Muscle of leg (tissue), 16 donors: ENCODE results near the gene MRGPRD. TPM values are rescaled to one million over a fixed set of nuclear protein-coding genes. Genes with fewer than 3 reads are reported as not detected.
A peak's percentile ranks its signal among the peaks of the same experiment; 100 is the strongest.

Experiments used
- DNase-seq: peaks from one replicate; pipeline ENCODE4 v3.0.0; 2013
- H3K27ac ChIP-seq: one replicate; pipeline ENCODE4 v1.5.1; 2013; ENCODE audit warnings: mild to moderate bottlenecking, low read length, control low read depth
- H3K27me3 ChIP-seq: one replicate; pipeline ENCODE4 v1.6.1; 2013; ENCODE audit warnings: low read length; ENCODE audit not compliant: control insufficient read depth, insufficient read depth
- H3K36me3 ChIP-seq: one replicate; pipeline ENCODE4 v1.6.1; 2013; ENCODE audit warnings: low read length; ENCODE audit not compliant: control insufficient read depth, insufficient read depth
- H3K4me1 ChIP-seq: one replicate; pipeline ENCODE4 v1.6.1; 2013; ENCODE audit warnings: low read length; ENCODE audit not compliant: control insufficient read depth, insufficient read depth
- H3K4me3 ChIP-seq: one replicate; pipeline ENCODE4 v1.5.1; 2013; ENCODE audit warnings: low read length, control low read depth
- H3K9me3 ChIP-seq: replicated peaks from 2 replicates; pipeline ENCODE4 v1.6.1; 2013; ENCODE audit warnings: low read depth, low read length; ENCODE audit not compliant: control insufficient read depth
- WGBS: methylation state at CpG from one replicate; pipeline ENCODE4 v1.1.5; 2013; ENCODE audit warnings: missing lambda C conversion rate; ENCODE audit not compliant: insufficient coverage; 5-methylcytosine and 5-hydroxymethylcytosine counted together
- long read RNA-seq, 11 donors: transcript quantifications; one replicate each; lab custom pipeline, GENCODE V29; 2026
- polyA plus RNA-seq, 8 donors: library from polyadenylated mRNA; unstranded; fragments of 120-200 nt; gene quantifications; one replicate each; pipeline versions ENCODE4 v1.2.1 to v1.2.3, GENCODE V29; 2013; ENCODE audit warnings: inconsistent platforms in 1 of 8, low replicate concordance in 1 of 8; ENCODE audit not compliant: insufficient read length in 8 of 8, insufficient read depth in 1 of 8
- total RNA-seq: library from RNA; stranded (reverse); fragments of 120-200 nt; gene quantifications from one replicate; pipeline ENCODE4 v1.2.4, GENCODE V29; 2013

Gene MRGPRD
- total RNA-seq = not detected
- under 1 TPM in 3 of 8 donors, not detected in 5; 0.25 to 0.60 (median 0.27) TPM for polyA plus RNA-seq
- long read RNA-seq, donor 1, partial matches to known transcripts = 0 of 1 reads
- long read RNA-seq, donor 1, other reads (novel, unspliced or antisense) = 0 of 1 reads
- long read RNA-seq, donor 2 = 0 reads
- long read RNA-seq, donor 3 = 0 reads
- long read RNA-seq, donor 4 = 0 reads
- long read RNA-seq, donor 5, partial matches to known transcripts = 0 of 1 reads
- long read RNA-seq, donor 5, other reads (novel, unspliced or antisense) = 0 of 1 reads
- long read RNA-seq, donor 6 = 0 reads
- long read RNA-seq, donor 7 = 0 reads
- long read RNA-seq, donor 8 = 0 reads
- long read RNA-seq, donor 9 = 0 reads
- long read RNA-seq, donor 10 = 0 reads
- long read RNA-seq, donor 11, partial matches to known transcripts = 0 of 1 reads
- long read RNA-seq, donor 11, other reads (novel, unspliced or antisense) = 0 of 1 reads

- Histone ChIP-seq H3K9me3 (peaks cover 5% of the 10 kb centered on the region), H3K27ac (no peak within 1 kb of the TSS), H3K27me3 (peaks cover 2% of the 10 kb centered on the region), H3K36me3 (no peaks in the 10 kb centered on the region), H3K4me3 (no peak within 1 kb of the TSS), H3K4me1 (peaks cover 29% of the 10 kb centered on the region)
- no peak for DNase-seq
- 78% methylated on average over 8 of the region's 8 CpGs for WGBS
Measured at GRCh38 chr11:68980776-68981065, at the start of gene MRGPRD. TSS of gene MRGPRD (minus strand) at chr11:68980986. CDS start at chr11:68980986, 0 bp downstream.

GRCh38 chr11:69030301-69030700 is 49.5 kb upstream of the MRGPRD start:
- no peaks in the 10 kb centered on the region for H3K9me3 ChIP-seq
- H3K4me3 ChIP-seq = no peak overlapping the region
- H3K36me3 ChIP-seq = no peaks in the 10 kb centered on the region
- H3K27ac ChIP-seq = no peak overlapping the region
- peaks cover 16% of the 10 kb centered on the region for H3K4me1 ChIP-seq
- WGBS = 72% methylated on average over 2 of the region's 6 CpGs
- H3K27me3 ChIP-seq = peaks cover 2% of the 10 kb centered on the region
- no peak for DNase-seq

GRCh38 chr11:69027704-69028372 is 47.1 kb upstream of the MRGPRD start:
- Histone ChIP-seq H3K4me1 (no peaks in the 10 kb centered on the region), H3K4me3 (no peak overlapping the region), H3K36me3 (no peaks in the 10 kb centered on the region), H3K9me3 (no peaks in the 10 kb centered on the region), H3K27me3 (peaks cover 4% of the 10 kb centered on the region), H3K27ac (no peak overlapping the region)
- 21% methylated on average over 3 of the region's 9 CpGs for WGBS
- no peak for DNase-seq

GRCh38 chr11:69024509-69024908 is 43.7 kb upstream of the MRGPRD start:
- 72% methylated on average over 4 of the region's 6 CpGs for WGBS
- Histone ChIP-seq H3K4me1 (peaks cover 4% of the 10 kb centered on the region), H3K27ac (no peak overlapping the region), H3K4me3 (no peak overlapping the region), H3K36me3 (no peaks in the 10 kb centered on the region), H3K27me3 (peaks cover 2% of the 10 kb centered on the region), H3K9me3 (no peaks in the 10 kb centered on the region)
- no peak for DNase-seq

- 79% methylated on average over 3 of the region's 10 CpGs for WGBS
- DNase-seq = no peak
- H3K9me3 ChIP-seq = no peaks in the 10 kb centered on the region
Measured at GRCh38 chr11:69022260-69022659, 41.5 kb upstream of the MRGPRD start.

GRCh38 chr11:69018924-69019323 is 38.1 kb upstream of the MRGPRD start:
- Histone ChIP-seq H3K36me3 (no peaks in the 10 kb centered on the region), H3K4me3 (no peak overlapping the region), H3K27ac (no peak overlapping the region), H3K27me3 (peaks cover 10% of the 10 kb centered on the region), H3K9me3 (no peaks in the 10 kb centered on the region), H3K4me1 (peaks cover 19% of the 10 kb centered on the region)
- no peak for DNase-seq
- 67% methylated on average over 6 of the region's 13 CpGs for WGBS

More at GRCh38 chr11:69022260-69022659, 41.5 kb upstream of the MRGPRD start:
- Histone ChIP-seq H3K27me3 (peaks cover 2% of the 10 kb centered on the region), H3K4me3 (no peak overlapping the region), H3K27ac (no peak overlapping the region), H3K4me1 (peaks cover 4% of the 10 kb centered on the region), H3K36me3 (no peaks in the 10 kb centered on the region)

- H3K36me3 ChIP-seq = no peaks in the 10 kb centered on the region
- no peaks in the 10 kb centered on the region for H3K9me3 ChIP-seq
- H3K27me3 ChIP-seq = peaks cover 19% of the 10 kb centered on the region
- peaks cover 29% of the 10 kb centered on the region for H3K4me1 ChIP-seq
- WGBS = 92% methylated on average over 10 of the region's 10 CpGs
- no peak for DNase-seq
- no peak overlapping the region for H3K27ac ChIP-seq
- H3K4me3 ChIP-seq = no peak overlapping the region
Measured at GRCh38 chr11:69017951-69018350, 37.2 kb upstream of the MRGPRD start.

GRCh38 chr11:69014898-69015549 is 34.2 kb upstream of the MRGPRD start:
- peaks cover 40% of the 10 kb centered on the region for H3K27me3 ChIP-seq
- no peaks in the 10 kb centered on the region for H3K36me3 ChIP-seq
- WGBS = 69% methylated on average over 8 of the region's 9 CpGs
- no peaks in the 10 kb centered on the region for H3K9me3 ChIP-seq
- no peak overlapping the region for H3K4me3 ChIP-seq
- peaks cover 51% of the 10 kb centered on the region for H3K4me1 ChIP-seq
- H3K27ac ChIP-seq = peak overlapping the region; percentile 95
- DNase-seq = no peak

- Histone ChIP-seq H3K27ac (peak overlapping the region; percentile 95), H3K36me3 (peaks cover under 1% of the 10 kb centered on the region), H3K4me3 (no peak overlapping the region), H3K9me3 (no peaks in the 10 kb centered on the region), H3K4me1 (peaks cover 58% of the 10 kb centered on the region), H3K27me3 (peaks cover 41% of the 10 kb centered on the region)
- 17% methylated on average over 26 of the region's 28 CpGs for WGBS
- DNase-seq = peak; percentile 78
Measured at GRCh38 chr11:69014084-69014851, 33.5 kb upstream of the MRGPRD start.
